ENCODE results near the gene TBC1D2B.

The TBC1D2B gene

GRCh38 chr15:77986891-77987764, 90.4 kb downstream of the TBC1D2B start:
- H3K4me3 ChIP-seq (ENCODE audit: low read depth, low read length), result no peak overlapping the region
- TF ChIP-seq CTCF (IDR thresholded peaks at IDR 0.05; ENCODE audit: borderline replicate concordance, insufficient read depth, low read depth, low read length), result no peak

GRCh38 chr15:77985931-77986480, 91.5 kb downstream of the TBC1D2B start:
- H3K4me3 ChIP-seq (ENCODE audit: low read depth, low read length), result no peak overlapping the region
- TF ChIP-seq CTCF (IDR thresholded peaks at IDR 0.05; ENCODE audit: borderline replicate concordance, insufficient read depth, low read depth, low read length), result no peak

GRCh38 chr15:77985031-77985930, 92.2 kb downstream of the TBC1D2B start:
- H3K4me3 ChIP-seq (ENCODE audit: low read depth, low read length), result no peak overlapping the region
- TF ChIP-seq CTCF (IDR thresholded peaks at IDR 0.05; ENCODE audit: borderline replicate concordance, insufficient read depth, low read depth, low read length), result no peak

- no peak for TF ChIP-seq CTCF (IDR thresholded peaks at IDR 0.05; ENCODE audit: borderline replicate concordance, insufficient read depth, low read depth, low read length)
- H3K4me3 ChIP-seq (ENCODE audit: low read depth, low read length), result no peak overlapping the region
Measured at GRCh38 chr15:77984446-77984861, 93.1 kb downstream of the TBC1D2B start.

- TF ChIP-seq CTCF (IDR thresholded peaks at IDR 0.05; ENCODE audit: borderline replicate concordance, insufficient read depth, low read depth, low read length), result 0 out of 2 replicates have a peak, but pooled peaks have one; percentile 12
- H3K4me3 ChIP-seq (ENCODE audit: low read depth, low read length), result no peak overlapping the region
Measured at GRCh38 chr15:77983708-77984445, 93.6 kb downstream of the TBC1D2B start.

GRCh38 chr15:77983091-77983707, 94.3 kb downstream of the TBC1D2B start:
- TF ChIP-seq CTCF (IDR thresholded peaks at IDR 0.05; ENCODE audit: borderline replicate concordance, insufficient read depth, low read depth, low read length), result no peak
- no peak overlapping the region for H3K4me3 ChIP-seq (ENCODE audit: low read depth, low read length)
